Measurements from ENCODE around the gene SWT1. TPM values are rescaled to one million over a fixed set of nuclear protein-coding genes. Genes with fewer than 3 reads are reported as not detected.

Gene SWT1
- total RNA-seq, 1 experiment from 2014 or later, result 3.6 TPM

DNA sequence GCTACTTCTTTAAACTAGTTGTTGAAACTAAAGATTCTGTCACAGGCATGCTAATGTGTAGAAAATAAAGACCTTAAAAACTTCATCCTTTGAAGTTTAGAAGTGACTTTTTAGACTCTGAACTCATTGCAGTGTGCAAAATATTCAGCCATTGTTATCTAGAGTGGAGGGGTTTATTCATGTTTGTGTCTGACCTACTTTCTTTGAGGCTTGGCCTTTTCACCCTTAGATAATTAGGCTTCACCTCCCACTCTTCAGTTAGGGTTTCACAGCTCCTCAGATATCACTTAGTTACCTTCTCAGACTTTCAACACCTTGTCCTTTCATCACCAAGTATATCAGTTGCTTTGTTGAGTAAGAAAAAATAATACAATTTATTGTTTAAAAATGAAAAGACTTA, 84.2 kb downstream of the SWT1 start:
- H3K4me3 ChIP-seq, result no peak overlapping the region
- no peak for DNase-seq
- H3K27ac ChIP-seq, result no peak overlapping the region
- intact Hi-C loops (cut with micrococcal nuclease; ENCODE audit: unreplicated experiment), result no loop called here
- no peaks in the 10 kb centered on the region for H3K9me2 ChIP-seq (ENCODE audit: insufficient read depth)
- no peak overlapping the region for H2AFZ ChIP-seq
- no peaks in the 10 kb centered on the region for H4K20me1 ChIP-seq (ENCODE audit: insufficient read depth)
- no peaks in the 10 kb centered on the region for H3K36me3 ChIP-seq (ENCODE audit: low read depth)
- TF ChIP-seq, protein P1, sequence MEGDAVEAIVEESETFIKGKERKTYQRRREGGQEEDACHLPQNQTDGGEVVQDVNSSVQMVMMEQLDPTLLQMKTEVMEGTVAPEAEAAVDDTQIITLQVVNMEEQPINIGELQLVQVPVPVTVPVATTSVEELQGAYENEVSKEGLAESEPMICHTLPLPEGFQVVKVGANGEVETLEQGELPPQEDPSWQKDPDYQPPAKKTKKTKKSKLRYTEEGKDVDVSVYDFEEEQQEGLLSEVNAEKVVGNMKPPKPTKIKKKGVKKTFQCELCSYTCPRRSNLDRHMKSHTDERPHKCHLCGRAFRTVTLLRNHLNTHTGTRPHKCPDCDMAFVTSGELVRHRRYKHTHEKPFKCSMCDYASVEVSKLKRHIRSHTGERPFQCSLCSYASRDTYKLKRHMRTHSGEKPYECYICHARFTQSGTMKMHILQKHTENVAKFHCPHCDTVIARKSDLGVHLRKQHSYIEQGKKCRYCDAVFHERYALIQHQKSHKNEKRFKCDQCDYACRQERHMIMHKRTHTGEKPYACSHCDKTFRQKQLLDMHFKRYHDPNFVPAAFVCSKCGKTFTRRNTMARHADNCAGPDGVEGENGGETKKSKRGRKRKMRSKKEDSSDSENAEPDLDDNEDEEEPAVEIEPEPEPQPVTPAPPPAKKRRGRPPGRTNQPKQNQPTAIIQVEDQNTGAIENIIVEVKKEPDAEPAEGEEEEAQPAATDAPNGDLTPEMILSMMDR (conservative IDR thresholded peaks at IDR 0.05), result no peak
- TF ChIP-seq EZH2 (IDR thresholded peaks at IDR 0.05; ENCODE audit: low read depth), result no peak
- H3K4me1 ChIP-seq (replicated peaks; ENCODE audit: insufficient read depth), result no peaks in the 10 kb centered on the region
- ChIA-PET CTCF (no interaction called here), POLR2A (ENCODE audit: unreplicated experiment) (no interaction called here)
- H3K79me2 ChIP-seq (ENCODE audit: low read depth), result no peaks in the 10 kb centered on the region
- H3K9me3 ChIP-seq (ENCODE audit: insufficient read depth, low read depth), result no peaks in the 10 kb centered on the region
- no peaks in the 10 kb centered on the region; the same call in 1 of the 2 replicates for H3F3A ChIP-seq (ENCODE audit: insufficient read depth, low read depth)
- no TSS peak for BruUV-seq (replicated peaks)
- H3K4me2 ChIP-seq, result no peak overlapping the region
- no peaks in the 10 kb centered on the region for H3K27me3 ChIP-seq (ENCODE audit: insufficient read depth, low read depth)

DNA sequence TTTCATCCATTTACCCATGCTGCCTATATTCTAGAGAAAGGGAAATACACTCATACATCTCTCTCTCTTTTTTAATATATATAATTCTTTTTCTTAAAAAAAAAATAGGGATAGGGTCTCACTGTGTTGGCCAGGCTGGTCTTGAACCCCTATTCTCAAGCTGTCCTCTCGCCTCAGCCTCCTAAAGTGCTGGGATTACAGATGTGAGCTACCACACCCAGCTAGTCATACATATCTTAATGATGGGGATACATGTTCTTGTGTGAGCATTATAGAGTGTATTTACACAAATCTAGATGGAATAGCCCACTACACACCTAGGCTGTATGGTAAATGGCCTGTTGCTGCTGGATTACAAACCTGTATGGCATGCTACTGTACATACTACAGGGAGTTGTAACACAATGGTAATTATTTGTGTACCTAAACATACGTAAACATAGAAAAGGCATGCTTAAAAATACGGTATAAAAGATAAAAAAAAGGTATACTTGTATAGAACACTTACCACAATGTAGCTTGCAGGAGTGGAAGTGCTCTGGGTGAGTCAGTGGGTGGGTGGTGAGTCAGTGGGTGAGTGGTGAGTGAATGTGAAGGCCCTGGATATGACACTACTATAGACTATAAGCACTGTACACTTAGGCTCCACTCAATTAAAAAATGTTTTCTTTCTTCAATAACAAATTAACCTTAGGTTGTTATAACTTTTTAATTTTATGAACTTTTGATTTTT, 87.2 kb downstream of the SWT1 start:
- no peak overlapping the region for H2AFZ ChIP-seq
- no peaks in the 10 kb centered on the region for H3K9me3 ChIP-seq (ENCODE audit: insufficient read depth, low read depth)
- no peaks in the 10 kb centered on the region for H3K4me1 ChIP-seq (replicated peaks; ENCODE audit: insufficient read depth)
- intact Hi-C loops (cut with micrococcal nuclease; ENCODE audit: unreplicated experiment), result no loop called here
- no peaks in the 10 kb centered on the region for H3K27me3 ChIP-seq (ENCODE audit: insufficient read depth, low read depth)
- ChIA-PET CTCF (no interaction called here), POLR2A (ENCODE audit: unreplicated experiment) (interaction anchor here (0.6 kb wide), 1 partner anchor 90 kb away, joined by 3 read pairs; no protein-coding TSS in a partner anchor)
- no peak overlapping the region for H3K4me3 ChIP-seq
- no TSS peak for BruUV-seq (replicated peaks)
- H3K79me2 ChIP-seq (ENCODE audit: low read depth), result no peaks in the 10 kb centered on the region
- no peak overlapping the region for H3K4me2 ChIP-seq
- H3K27ac ChIP-seq, result no peak overlapping the region
- no peaks in the 10 kb centered on the region for H3K36me3 ChIP-seq (ENCODE audit: low read depth)
- H4K20me1 ChIP-seq (ENCODE audit: insufficient read depth), result no peaks in the 10 kb centered on the region
- no peak for DNase-seq
- no peaks in the 10 kb centered on the region for H3K9me2 ChIP-seq (ENCODE audit: insufficient read depth)
- TF ChIP-seq EZH2 (IDR thresholded peaks at IDR 0.05; ENCODE audit: low read depth), result no peak
- TF ChIP-seq, protein P1 (conservative IDR thresholded peaks at IDR 0.05), result no peak
- no peaks in the 10 kb centered on the region; the same call in 1 of the 2 replicates for H3F3A ChIP-seq (ENCODE audit: insufficient read depth, low read depth)

DNA sequence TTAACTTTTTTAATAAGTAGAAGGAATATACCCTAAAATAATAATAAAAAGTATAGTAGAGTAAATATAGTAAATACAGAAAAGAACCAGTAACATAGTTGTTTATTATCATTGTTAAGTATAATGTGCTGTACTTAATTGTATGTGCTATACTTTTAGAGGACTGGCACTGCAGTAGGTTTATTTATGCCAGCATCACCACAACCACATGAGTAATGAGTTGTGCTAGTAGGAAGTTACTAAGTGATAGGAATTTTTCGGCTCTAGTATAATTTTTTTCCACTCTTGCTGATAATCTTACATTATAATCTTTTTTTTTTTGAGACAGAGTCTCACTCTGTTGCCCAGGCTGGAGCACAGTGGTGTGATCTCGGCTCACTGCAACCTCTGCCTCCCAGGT, 88.5 kb downstream of the SWT1 start:
- no peaks in the 10 kb centered on the region for H3K9me3 ChIP-seq (ENCODE audit: insufficient read depth, low read depth)
- no peaks in the 10 kb centered on the region for H3K9me2 ChIP-seq (ENCODE audit: insufficient read depth)
- H2AFZ ChIP-seq, result no peak overlapping the region
- no peaks in the 10 kb centered on the region for H3K79me2 ChIP-seq (ENCODE audit: low read depth)
- POLR2A ChIA-PET (ENCODE audit: unreplicated experiment), result no interaction called here
- no peaks in the 10 kb centered on the region for H3K4me1 ChIP-seq (replicated peaks; ENCODE audit: insufficient read depth)
- H3K4me3 ChIP-seq, result no peak overlapping the region
- no peaks in the 10 kb centered on the region for H3F3A ChIP-seq (ENCODE audit: insufficient read depth, low read depth)
- no peaks in the 10 kb centered on the region for H3K27me3 ChIP-seq (ENCODE audit: insufficient read depth, low read depth)
- no peak overlapping the region for H3K4me2 ChIP-seq
- no TSS peak for BruUV-seq (replicated peaks)
- no peaks in the 10 kb centered on the region for H4K20me1 ChIP-seq (ENCODE audit: insufficient read depth)
- intact Hi-C loops (cut with micrococcal nuclease; ENCODE audit: unreplicated experiment), result no loop called here
- TF ChIP-seq EZH2 (IDR thresholded peaks at IDR 0.05; ENCODE audit: low read depth), result no peak
- TF ChIP-seq, protein P1 (conservative IDR thresholded peaks at IDR 0.05), result no peak
- CTCF ChIA-PET, result no interaction called here
- no peak for DNase-seq
- H3K27ac ChIP-seq, result no peak overlapping the region
- no peaks in the 10 kb centered on the region for H3K36me3 ChIP-seq (ENCODE audit: low read depth)
